NCI-H69 (cell line): Measurements from ENCODE around the gene SPINK5.

Experiments
- DNase-seq: peaks from one replicate; lab custom pipeline; 2025; lab: John Stamatoyannopoulos, UW

The SPINK5 gene

DNA sequence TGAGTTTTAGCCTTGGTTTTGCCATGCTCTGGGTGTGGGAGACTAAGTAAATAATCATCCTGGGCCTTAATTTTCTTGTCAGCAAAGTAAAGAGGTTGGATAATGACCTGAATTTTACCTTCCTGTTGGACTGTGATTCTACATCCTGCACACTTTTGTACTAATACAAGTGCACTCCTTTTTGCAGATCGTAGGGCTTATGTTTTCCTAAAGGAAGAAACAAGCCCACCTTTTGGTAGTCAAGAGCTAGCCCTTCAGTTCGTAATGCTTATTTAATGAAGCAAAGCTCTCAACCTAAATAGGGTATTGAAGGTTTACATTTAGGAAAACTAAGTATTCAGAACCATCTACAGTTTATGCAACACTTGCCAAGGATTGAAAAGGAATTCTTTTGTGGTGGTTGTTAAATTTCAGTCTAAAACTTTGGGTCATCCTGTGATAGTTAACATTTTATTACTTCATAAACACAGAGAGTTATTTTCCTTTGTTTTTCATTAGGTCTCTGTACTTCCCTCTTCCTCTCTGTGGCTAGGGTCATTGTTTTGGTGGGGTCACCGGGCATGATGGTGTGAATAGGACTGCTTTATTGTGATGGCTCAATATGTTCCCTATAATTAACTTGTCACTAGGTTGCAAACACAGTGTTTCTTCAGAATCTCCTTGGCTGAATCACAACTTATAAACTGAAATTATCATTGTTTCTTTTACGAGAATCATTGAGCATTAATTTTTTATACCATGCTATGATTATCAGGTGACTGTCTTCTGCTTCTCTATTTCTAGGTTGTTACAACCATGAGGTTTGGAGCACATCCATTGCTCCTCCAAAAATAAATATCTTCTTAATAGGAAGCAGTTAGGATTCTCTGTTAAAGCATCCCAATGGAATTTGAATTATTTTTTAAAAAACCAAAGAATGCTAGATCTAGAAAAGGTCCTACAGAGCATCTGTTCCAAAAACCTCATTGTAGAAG is 28.5 kb downstream of the SPINK5 start:
- DNase-seq = peak; percentile 94

- peak; percentile 7 for DNase-seq
Measured at GRCh38 chr5:148094336-148094735, 30.6 kb downstream of the SPINK5 start.

- no peak for DNase-seq
Measured at GRCh38 chr5:148104226-148104625, 40.4 kb downstream of the SPINK5 start.

DNA sequence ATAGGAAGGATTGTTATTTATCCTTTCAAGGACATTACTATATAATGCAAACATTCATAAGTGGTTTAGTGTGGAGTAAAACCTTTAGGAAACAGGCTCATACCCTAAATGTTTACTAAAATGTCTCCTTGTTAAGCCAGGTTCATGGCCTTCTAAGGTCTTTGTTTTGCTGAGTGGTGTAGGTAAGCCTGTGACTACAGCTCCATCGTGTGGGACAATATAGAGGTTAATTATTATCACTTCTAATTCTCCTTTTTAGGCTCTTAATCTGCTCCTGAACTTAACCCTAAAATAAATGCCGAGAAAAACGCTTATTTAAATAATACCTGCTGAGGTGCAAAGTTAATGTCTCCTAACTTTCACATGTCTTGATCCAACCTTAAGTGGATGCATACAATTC is 43.8 kb downstream of the SPINK5 start:
- DNase-seq = peak; percentile 76

DNA sequence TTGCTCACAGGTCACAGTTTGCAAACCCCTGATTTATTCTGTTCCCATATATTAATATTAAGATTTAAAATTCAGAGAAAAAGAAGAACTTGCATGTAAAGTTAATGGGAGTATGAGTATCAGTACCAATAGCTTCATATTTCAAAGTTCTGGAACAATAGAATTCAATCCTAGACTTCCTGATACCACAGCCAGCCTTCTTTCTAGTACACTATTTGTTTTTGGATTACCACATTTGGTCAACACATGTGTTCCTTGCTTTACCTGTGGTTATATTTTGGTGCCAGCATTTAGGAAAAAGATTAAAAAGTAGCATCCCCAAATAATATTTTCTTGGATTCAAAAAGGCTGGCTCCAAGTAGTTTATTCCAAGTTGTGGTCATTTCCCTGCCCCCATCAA is 49.5 kb downstream of the SPINK5 start:
- no peak for DNase-seq

- no peak for DNase-seq
Measured at GRCh38 chr5:148120317-148120716, 56.5 kb downstream of the SPINK5 start.

DNA sequence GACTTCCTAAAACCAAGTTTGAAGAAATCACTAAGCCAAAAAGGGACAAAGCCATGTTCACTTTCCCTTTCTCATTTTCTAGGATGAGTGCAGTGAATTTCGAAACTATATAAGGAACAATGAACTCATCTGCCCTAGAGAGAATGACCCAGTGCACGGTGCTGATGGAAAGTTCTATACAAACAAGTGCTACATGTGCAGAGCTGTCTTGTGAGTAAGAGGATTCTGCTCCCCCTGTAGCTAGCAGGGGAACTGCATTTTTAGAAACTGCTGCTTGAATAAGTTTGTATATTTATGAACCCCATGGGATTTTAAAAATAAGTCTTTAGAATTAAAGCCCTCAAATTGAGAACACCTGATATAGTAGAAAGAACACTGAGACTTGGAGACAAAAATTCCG is 61.9 kb downstream of the SPINK5 start:
- DNase-seq = peak; percentile 25

DNA sequence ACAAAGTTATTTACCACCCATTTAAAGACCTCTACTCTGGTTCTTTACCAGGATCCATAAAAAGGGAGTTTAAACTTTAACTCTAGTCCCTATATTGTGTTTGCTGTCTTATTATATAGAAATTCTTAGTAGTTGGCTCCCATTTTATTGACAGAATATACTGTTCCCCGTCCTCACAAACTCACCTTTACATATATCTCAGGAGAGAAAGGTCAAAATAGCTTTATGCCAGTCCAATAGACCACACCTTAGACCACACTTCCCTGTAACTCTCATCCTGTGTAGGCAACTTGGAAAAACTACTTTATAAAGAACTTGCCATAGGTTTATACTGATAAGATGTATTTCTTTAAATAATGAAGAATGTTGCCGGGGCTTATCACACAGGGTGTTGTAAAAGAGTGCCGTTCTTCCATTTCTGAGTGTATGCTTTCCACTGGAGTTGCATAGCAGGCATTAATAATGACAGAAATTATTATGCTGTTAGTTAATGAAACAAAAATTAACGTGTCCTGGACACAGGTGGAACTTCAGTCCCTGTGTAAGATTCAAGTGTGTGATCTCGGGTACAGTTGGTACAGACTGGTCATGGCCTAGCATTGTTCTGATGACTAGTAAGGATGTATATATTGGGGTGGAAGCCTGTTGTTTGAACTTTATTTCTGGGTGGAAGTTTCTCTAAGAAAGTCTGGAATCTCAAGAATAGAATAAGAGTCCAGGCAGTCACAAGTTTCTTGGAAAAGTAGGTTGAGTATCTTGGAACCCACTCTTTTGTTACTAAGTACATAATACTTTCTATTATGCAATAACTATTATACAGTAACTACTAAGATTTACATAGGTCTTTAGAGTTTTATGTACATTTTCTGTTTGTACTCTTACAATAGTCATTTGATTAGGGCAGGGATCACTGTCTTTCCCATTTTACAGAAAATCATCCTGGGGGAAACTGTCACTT is 71.6 kb downstream of the SPINK5 start:
- no peak for DNase-seq

DNA sequence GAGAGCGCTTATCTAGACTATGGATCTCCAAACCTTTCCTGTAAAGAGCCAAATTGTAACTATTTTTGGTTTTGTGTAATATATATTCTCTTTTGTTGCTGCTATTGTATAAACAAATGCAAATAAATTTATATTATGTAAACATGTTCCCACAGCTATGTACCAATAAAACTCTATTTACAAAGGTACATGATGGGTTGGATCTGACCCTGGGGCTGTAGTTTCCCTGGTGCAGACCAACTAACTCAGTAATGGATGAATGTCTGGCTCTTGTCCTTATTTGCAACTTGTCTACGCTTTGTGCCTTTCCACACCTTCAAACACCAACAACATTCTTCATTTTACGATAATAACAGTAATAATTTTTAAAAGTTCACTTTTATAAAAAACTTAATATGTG is 77.1 kb downstream of the SPINK5 start:
- DNase-seq = no peak

GRCh38 chr5:148141645-148142044 is 77.9 kb downstream of the SPINK5 start:
- no peak for DNase-seq

GRCh38 chr5:148145916-148146315 is 82.1 kb downstream of the SPINK5 start:
- DNase-seq = peak; percentile 59

- no peak for DNase-seq
Measured at GRCh38 chr5:148146487-148146886, 82.7 kb downstream of the SPINK5 start.

DNA sequence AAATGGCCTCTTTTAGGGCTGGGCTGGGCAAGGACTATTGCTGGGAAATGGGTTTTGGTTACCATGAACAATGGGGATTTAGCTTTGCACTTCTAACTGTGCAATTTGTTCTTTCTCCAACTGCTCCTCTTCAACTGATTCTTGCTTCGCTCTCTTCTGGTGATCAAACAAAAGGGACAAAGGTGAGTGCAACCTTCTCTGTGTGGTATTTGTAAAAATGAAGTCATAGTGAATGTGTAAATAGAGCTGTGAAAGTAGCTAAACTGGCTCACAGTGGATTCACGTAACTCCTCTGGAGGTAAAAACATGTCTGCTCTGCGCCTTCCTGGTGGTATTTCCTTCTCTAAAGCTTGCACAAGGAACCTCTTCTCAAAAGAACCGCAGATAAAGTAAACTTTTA is 83.6 kb downstream of the SPINK5 start:
- peak; percentile 77 for DNase-seq

DNA sequence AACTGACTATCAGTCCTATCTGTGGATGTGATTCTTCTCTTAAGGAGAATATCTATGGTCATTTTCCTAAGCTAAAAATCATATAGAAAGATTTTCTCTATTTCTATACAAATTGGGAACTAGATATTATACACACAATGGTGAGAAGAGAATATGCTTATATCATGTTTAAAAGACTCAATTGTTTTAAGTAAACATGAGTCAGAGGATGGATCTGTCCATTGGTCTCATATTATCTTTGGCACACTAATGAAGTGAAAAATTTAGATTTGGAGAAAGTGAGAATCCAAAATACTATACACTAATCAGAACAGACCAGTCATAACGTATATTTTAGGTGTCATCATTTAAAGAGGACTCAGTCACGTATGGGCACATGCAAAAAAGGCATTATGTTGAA is 88.1 kb downstream of the SPINK5 start:
- no peak for DNase-seq

DNA sequence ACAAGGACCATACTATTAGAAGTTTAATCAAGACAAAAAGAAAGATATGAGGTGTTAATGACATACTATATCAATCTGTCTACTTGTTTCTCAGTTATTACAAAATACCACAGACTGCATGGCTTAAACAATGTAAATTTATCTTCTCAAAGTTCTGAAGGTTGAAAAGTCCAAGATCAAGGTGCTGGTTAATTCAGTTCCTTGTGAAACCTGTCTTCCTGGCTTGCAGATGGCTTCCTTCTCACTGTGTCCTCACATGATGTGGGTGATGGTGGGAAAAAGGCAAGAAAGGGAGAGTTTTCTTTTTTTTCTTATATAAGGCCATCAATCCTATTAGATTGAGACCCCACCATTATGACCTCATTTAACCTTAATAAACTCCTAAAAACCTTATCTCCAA is 89.0 kb downstream of the SPINK5 start:
- no peak for DNase-seq

GRCh38 chr5:148156609-148157008 is 92.8 kb downstream of the SPINK5 start:
- DNase-seq = no peak

DNA sequence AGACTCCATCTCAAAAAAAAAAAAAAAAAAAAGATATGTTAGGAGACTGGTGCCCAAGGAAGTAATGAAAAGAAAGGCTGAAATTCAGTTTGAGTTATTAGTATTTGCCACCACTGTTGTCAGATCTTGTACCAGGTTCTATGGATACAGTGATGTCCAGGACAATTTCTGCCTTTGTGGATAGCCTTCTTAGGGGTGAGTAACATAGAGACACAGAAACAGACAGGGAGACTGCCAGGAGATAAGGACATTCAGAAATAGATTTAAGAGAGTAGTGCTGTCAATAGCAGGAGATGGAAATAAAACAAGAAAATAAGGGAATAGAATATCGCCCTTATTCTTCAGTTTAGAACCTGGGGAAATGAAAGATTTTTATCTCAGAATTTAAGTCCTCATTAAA is 98.3 kb downstream of the SPINK5 start:
- no peak for DNase-seq

DNA sequence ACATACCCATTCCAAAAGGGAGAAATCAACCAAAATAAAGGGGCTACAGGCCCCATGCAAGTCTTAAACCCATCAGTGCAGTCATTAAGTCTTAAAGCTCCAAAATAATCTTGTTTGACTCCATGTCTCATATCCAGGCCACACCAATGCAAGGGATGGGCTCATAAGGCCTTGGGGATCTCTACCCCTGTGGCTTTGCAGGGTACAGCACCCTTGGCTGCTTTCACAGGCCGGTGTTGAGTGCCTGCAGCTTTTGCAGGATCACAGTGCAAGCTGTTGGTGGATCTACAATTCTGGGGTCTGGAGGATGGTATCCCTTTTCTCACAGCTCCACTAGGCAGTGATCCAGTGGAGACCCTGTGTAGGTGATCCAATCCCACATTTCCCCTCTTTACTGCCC is 99.6 kb downstream of the SPINK5 start:
- DNase-seq = no peak

DNA sequence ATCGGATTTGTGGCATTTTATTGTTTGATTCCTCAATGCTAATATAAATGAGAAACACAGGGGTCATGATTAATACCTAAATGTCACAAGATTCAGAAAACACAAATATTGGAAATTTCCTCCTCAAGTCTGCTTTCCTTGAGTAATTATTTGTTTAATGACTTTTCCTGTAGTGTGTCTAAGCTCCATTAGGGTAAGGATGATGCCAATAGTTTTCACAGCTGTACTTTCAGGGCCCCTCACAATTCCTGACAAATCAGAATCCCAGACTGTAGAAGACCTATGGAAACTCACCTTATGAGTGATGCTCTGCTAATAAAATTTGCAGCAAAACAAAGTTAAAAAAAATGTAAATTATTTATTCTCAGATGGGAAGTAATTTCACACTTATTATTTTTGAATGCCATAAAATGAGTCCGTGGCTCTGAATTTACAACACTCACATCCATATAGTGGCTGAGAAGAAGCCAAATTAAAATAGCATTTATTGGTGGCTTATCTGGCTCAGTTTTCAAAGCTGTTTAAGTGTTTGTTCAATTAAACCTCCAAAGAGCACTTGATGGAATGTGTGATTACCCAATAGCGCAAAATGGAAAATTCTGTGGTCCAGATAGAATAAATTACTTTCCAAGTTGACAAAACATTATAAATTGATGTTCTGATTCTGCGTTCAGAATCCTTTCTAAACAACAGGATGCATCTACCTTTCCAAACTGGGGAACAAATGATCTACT is 102.9 kb downstream of the SPINK5 start:
- no peak for DNase-seq

GRCh38 chr5:148168246-148168645 is 104.5 kb downstream of the SPINK5 start, which contains the start of gene SPINK14:
Gene SPINK14 (plus strand): TSS chr5:148168546. CDS start chr5:148169733, 1,187 bp downstream.
- DNase-seq = no peak

- DNase-seq = no peak
Measured at GRCh38 chr5:148172377-148172776, 108.6 kb downstream of the SPINK5 start.

- no peak for DNase-seq
Measured at GRCh38 chr5:148176480-148176879, 112.7 kb downstream of the SPINK5 start.
